ENCODE results near the gene MUS81.

The MUS81 gene

GRCh38 chr11:65911682-65912568 lies 51.7 kb downstream of the MUS81 start:
- peak; percentile 79 for DNase-seq (ENCODE audit: low spot score)
- FAIRE-seq, result no peak

- FAIRE-seq, result no peak
- DNase-seq (ENCODE audit: low spot score), result no peak
These were observed 52.6 kb downstream of the MUS81 start for GRCh38 chr11:65912845-65913244.

DNA sequence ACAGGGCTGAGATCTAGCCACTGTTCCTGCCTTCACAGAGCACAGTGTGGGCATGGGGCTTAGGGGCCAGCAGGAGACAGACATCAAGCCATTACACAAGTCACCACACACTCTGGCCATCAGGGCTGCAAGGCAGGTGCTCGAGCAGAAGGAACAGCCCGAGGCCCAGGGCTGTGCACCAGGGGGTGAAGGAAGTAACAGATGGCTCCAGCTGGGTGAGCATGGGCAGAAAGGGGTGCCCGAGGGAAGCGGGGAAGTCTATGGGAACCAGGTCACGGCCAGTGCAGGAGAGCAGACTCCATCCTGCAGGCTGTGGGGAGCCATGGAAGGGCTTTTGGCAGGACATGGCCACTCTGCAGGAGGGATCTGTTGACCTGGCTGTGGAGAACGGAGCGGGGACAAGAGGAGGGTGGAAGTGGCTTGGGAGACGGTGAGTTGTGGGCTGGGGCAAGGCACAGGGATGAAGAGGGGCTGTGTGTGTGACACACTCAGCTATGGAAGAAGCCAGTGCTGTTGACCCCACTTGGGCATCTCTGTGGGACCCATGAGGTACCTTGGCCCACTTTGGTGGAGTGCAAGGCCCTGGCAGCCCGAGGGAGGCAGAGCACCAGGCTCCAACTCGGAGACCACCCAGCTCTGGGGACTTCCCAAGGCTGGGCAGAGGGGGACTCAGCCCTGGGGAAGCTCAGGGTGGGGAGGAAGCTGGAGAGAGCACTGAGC lies 55.0 kb downstream of the MUS81 start:
- DNase-seq (ENCODE audit: low spot score) (no peak), FAIRE-seq (peak; percentile 44)

- no peak for FAIRE-seq
- DNase-seq (ENCODE audit: low spot score), result peak; percentile 94
These were observed 55.6 kb downstream of the MUS81 start for GRCh38 chr11:65915821-65916251.

Measured in urothelium cell line (cell line).